ENCODE data around the gene STPG3.
A peak's percentile ranks its signal among the peaks of the same experiment; 100 is the strongest.

The STPG3 gene

DNA sequence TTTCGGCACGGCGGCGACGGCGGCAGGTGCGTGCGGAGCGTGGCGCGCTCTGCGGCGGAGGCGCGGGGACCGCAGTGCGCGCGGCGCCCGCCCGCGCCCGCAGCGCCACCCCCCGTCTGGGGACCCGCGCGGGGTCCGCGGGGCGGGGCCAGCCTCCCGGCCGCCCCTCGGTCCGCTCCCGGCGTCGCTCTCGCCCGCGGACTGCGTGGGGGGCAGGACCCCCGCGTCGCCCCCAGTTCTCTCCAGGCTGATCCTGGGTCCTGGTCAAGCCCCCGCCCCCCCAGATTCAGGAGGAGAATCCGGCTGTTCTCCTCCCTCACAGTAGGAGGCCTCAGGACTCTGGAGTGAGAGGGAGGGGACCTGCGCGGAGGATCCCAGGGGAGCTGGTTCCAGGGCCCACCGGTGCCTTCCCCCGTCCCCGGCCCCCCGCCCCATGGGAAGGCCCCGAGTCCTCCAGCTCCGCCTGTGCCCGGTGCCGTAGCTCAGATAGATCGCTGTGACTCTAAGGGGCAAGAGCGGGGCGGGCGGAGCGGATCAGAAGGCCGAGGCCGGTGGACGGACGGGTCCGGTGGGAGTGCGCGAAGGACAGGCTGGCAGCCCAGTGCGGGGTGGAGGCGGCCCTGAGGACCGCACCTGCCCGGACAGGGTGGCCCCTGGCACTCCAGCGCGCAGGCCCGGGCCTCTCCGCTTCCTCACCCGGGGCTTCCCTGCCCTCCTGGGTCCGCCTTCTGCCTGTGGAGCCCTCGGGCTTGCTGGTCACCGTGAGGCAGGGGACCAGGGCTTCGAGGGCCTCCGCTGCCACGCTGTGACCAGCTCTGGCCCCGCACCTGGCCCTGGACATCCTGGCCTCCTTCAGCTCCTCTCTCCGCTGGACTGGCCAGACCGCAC lies 28.7 kb upstream of the STPG3 start, which contains the start of gene RNF208:
TSS of gene RNF208 (minus strand) at position 51 of the 888 bp plus-strand sequence. CDS start 1,028 bp downstream, outside the sequence.
- no peak for DNase-seq

DNA sequence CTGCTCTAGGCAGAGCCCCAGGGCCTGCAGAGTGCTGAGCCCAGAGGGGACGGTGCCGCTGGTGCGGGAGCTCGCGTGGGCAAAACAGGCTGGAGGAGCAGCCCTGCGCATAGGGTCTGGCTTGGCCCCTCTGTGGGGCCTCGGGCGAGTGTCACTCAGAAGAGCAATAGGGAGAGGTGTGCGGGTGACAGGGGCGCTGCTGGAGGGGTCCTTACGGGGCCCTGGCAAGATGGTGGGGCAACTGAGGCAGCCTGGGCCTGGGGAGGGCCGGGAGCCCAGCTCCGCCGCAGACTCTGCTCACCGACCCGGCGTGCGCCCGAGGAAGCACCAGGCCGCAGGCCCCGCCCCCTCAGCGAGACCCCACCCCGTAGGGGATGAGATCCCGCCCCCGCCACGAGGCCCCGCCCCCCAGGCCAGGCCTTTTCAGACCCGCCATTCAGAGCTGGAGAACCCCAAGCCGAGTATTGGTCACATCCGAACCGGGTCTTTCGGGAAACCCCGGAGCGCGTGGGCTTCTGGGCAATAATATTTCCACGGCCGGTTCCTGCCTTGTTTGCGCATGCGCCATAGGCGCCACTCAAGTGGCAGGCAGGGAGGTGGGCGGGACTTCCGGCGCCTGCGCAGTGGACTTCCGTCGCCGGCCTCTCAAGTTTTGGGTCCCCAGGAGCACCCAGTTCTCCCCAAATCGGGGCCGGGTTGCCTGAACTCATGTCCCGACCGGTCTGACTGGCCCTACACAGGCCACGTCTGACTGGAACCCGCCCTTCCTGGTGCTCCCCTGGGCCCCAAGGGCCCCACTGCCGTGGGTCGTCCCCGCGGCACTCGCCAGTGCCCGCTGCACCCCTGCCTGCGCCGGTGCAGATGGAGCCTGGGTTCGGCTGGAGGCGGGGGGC lies 27.8 kb upstream of the STPG3 start:
- peak; percentile 99 for DNase-seq

DNA sequence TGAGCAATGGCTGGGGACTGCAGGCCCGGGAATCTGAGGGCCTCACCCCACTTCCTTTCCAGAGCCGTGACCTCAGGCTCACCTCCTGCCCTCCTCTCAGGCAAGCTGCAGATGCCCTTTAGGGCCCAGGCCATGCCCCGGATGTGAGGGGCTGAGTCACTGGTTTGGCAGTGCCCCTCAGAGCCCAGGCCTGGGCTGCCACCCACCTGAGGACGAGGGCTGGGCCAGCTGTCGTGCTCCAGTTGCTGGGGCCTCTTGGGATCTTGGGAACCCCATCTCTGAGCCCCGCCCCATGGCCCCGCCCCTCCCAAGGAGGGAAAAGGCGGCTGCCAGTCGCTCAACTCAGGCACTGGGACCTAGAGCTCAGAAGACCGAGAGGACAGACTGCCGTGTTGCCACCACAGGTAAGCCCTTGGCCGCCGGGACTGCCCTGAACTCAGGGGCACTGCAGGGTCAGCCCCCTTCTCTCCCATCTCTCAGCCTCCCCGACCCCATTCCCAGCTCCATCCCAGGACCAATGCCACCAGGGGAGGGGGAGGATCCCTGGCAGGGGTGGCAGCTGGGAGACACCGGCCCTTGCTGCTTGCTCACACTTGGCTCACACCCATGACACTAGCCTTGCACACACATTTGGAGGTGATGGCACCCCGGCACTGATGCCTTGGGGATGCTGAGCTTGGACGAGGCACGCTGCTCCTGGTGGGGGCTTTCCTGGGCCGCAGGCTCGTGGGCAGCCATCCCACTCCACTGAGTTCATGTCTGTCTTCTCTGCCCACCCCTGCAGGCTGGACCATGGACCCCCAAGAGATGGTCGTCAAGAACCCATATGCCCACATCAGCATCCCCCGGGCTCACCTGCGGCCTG lies 26.0 kb upstream of the STPG3 start, which contains the start of gene CYSRT1:
TSS of gene CYSRT1 (plus strand) at position 345 of the 865 bp plus-strand sequence. CDS start at position 793, 448 bp downstream.
- no peak for DNase-seq

DNA sequence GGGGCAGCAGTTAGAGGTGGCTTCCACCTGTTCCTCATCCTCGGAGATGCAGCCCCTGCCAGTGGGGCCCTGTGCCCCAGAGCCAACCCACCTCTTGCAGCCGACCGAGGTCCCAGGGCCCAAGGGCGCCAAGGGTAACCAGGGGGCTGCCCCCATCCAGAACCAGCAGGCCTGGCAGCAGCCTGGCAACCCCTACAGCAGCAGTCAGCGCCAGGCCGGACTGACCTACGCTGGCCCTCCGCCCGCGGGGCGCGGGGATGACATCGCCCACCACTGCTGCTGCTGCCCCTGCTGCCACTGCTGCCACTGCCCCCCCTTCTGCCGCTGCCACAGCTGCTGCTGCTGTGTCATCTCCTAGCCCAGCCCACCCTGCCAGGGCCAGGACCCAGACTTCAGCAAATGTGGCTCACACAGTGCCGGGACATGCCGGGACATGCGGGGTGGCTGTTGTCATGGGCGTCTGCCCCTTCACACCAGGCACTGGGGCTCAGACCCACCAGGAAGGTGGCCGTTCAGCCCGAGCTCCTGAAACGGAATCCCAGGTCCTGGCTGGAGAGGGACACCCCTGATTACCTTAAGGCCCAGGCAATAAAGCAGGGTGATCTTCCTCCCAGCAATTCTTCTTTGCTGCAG lies 25.3 kb upstream of the STPG3 start:
- no peak for DNase-seq

DNA sequence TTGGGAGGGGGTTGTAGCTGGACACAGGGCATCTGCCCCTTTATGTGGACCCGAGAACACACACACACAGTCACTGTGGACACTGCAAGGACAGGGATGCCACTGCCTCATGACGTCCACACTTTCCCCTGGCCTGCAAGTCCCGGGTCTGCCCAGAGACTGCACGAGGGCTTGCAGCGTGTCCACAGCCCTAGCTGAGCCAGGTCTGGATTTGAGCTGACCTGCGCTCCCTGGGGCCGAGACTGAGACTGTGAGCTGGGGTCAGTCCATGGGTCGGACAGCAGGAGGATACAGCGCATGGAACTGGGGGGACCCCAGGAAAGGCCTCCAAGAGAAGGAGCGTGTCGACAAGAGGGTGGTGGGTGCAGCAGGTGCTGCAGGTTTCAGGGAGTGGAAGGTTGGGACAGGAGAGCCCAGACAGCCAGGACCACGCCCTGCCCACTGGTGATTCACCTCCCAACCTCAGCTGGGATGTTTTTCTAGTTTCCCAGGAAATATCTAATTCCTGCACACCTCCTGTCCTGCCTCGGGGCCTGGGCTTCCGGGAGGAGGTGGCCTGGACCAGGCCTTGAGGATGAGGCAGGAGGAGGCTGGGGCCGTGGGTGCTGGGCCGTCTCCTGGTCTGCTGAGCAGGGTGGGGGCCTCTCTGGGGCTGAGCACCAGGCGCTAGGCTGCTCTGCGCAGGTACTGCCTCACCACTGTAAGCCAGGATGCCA lies 24.6 kb upstream of the STPG3 start:
- DNase-seq, result no peak

DNA sequence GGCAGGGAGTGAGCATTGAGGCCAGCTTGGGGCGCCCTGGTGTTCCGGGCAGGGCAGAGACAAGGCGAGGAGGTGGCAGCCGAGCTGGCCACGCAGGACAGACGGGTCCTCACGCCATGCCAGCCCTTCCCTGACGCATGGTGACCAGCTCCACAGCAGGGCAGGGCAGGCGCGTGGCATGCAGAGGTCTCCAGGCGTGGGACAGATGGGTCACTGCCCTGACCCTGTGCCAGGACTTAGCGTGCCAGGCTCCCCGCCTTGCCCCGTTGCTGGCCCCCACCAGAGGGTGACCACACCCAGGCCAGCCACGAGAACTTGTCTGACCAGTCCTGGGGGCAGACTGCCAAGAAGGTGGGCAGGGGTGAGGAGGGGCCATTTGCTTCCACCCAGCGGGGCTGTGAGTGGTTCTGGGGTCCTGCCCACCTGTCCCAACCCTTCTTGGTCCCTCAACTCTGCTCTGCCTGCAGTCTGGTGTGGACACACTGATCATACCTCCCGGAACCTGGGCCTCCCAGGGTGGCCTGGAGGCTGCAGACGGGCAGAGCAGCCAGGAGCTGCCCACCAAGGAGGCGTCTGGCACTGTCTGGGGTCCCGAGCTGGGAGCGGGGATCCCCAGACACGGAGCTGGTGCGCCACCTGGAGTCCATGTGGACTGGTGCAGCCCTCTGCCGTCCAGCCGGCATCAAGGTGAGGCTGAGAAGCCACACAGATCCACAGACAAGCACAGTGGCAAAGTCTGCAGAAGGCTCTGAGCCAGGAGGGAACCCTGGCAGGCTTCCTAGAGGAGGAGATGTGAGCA lies 23.8 kb upstream of the STPG3 start, which contains the start of gene RNF224:
TSS of gene RNF224 (plus strand) at position 449 of the 799 bp plus-strand sequence. CDS start 834 bp downstream, outside the sequence.
- peak; percentile 82 for DNase-seq

DNA sequence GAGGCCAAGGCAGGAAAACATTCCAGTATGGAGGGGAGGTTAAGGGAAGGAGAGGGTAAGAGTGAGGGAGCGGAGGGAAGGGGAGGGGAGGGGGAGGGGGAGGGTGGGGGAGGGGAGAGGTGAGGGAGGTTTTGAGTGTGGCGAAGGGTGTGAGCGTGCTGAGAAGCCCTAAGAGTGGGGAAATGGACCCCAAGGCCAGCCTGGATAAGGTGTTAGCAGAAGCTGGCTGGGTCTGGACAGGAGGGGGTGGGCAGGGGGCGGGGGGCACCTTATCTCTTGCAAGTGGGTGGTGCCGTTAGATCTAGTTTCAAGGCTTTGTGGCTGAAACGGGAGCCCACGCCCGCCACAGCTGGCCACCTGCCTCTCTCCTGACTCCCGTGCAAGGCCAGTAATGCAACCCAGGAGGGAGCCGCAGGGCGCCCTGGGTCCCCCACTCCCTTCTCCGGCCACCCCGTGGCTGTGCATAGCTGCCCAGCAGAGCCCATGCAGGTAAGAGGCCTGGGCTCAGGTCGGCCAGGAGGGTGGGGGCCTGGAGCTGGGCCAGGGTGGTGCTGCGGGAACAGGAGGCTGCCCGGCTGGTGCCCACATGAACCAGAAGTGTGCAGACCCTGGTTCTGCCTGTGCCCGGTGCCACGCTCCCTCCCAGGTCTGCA lies 23.1 kb upstream of the STPG3 start:
- DNase-seq, result no peak

DNA sequence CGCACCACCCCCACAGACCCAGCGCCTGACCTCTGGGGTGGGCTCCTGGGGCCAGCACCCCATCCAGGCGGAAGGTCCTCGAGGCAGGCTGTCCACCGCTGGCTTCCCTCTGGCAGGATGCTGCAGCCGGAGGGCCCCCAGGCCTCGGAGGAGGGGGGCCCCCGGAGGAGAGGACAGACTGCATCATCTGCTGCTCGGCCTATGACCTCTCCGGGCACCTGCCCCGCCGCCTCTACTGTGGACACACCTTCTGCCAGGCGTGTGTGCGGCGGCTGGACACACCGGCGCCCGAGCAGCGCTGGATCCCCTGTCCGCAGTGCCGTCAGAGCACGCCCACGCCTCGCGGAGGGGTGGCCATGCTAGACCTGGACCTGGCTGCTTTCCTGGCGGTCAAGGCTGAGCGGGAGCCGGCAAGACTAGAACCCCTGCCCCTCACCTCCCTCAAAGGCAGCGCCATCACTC lies 22.5 kb upstream of the STPG3 start:
- DNase-seq, result no peak

DNA sequence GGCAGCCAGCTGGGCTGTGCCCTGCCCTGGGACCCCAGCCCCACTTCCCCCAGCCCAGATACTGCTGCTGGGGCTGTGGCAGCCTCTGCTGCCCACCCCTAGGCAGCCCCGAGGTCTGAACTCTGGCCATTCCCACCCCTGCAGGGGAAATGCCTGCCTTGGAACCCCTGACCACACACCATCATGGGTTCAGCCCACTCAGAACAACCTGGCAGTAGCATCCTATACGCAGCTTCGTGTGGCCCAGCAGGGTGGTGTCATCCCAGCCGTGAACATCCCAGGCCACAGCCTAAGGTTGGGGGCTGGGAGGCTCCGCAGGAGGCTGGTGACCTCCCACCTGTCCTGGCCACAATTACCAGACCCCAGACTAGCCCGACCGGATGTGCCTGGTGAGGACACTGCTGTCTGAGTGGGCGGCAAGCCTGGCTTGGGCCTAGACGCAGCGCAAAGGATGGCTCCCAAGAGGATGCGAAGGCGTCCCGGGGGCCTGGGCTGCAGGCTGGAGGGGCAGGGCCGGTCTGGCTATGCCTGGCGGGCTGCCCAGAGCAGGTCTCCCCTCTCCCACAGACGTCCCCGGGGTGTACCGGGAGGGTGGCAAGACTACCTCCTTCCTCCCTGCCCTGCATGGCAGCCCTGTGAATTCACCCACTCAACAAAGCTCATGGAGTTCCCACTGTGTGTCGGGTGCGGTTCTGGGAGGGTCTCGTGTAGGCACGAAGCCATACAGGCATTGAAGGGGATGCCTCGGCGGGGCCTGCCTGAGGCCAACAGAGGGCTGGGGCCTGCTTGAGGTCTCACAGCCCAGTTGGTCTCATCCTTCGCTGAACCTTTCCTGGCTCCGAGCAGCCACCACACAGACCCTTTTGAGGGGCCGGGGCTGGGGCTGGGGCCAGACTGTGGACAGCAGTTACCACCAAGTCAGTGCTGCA lies 21.9 kb upstream of the STPG3 start:
- DNase-seq, result no peak

DNA sequence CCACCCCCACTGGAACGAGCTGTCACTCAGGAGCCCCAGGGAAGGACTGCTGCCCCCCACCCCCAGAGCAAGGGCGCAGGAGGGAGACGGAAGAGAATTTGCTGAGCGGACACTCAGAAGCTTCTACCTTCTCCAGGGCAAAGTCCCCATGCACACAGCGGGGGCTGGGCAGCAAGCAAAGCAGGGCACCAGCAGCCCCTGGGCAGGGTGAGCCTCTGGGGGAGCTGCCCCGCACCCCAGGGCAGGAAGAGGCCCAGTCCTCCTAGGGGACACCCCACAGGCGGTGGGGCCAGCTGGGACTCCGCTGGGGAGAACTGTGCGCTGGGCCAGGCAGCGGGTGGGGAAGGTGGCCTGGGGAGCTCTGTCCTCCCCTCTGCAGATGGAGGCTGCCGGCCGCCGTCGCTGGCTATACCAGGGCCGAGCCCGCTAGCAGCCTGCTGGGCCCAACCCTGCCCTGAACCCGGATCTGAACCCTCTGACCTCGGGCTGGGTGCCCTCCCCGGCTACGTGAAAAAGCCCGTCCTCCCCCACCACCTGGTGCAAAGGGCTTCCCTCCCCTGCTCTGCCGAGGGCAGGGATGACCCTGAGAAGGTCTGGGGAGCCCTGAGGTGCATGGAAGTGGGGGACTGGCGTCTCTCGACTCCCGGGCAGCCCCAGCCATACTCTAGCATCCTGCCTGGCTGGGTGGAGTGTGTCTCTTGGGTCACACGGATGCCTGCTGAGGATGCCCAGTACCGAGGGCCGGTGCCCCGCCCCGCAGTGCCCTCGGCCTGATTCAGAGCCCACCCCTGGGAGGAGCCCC lies 21.0 kb upstream of the STPG3 start:
- DNase-seq, result no peak

DNA sequence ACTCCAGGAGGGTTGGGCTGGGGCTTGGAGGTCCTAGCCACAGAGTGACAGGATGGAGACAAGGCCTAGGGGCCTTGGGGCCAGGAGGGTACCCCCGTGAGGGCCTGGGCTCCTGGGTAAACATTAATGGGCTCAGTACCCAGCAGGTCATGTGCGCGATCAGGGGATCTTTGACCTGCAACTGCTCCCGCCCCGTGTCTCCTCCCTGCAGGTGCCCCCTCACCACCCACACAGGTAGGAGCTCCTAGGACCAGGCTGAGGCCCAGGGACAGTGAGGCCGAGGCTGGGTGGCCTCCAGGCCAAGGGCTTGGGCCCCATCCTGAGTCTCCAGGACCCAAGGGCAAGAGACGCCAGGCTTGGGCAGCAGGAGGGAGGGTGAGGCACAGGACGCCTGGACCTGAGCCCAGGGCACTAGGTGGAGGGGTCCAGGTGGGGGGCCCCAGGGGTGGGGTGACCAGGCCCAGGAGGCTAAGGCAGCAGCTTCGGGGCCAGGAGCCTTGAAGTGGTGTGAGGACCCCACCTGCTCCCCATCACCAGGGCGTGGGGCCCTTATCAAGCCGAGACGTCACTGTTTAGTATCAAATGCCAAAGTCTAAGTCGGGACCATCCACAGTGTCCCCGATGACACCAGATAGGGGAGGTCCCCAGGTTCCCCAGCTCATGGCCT lies 20.2 kb upstream of the STPG3 start, which contains the start of gene SLC34A3:
TSS of gene SLC34A3 (plus strand) at position 197 of the 667 bp plus-strand sequence. CDS start 802 bp downstream, outside the sequence.
- no peak for DNase-seq

DNA sequence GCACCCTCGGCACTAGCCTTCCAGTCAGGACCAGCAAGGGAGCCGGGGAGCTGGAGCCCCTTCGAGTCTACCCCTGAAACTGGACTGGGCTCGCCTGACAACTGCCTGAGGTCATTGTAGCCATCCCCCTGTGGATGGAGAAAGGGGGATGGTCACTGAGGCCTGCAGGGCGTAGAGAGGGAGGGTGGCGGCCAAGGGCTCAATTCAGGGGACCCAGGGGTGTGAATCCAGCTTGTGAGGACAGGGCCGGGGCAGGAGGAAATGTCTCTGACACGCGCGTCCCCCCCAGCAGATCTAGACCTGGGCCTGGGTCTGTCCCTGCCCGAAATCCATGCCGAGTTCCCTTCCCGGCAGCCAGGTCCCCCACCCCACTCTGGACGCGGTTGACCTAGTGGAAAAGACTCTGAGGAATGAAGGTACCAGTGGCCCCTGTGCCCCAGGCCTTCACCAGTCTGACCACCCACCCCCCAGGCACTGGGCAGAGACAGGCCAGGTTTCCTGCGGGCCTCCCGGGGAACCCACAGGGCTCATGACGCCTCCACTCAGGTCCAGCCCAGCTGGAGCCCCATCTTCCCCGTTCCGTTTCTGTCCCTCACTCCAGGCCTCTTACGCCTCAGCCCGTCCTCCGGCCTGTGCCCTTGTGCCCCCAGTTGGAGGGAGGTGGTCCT lies 19.6 kb upstream of the STPG3 start:
- no peak for DNase-seq

DNA sequence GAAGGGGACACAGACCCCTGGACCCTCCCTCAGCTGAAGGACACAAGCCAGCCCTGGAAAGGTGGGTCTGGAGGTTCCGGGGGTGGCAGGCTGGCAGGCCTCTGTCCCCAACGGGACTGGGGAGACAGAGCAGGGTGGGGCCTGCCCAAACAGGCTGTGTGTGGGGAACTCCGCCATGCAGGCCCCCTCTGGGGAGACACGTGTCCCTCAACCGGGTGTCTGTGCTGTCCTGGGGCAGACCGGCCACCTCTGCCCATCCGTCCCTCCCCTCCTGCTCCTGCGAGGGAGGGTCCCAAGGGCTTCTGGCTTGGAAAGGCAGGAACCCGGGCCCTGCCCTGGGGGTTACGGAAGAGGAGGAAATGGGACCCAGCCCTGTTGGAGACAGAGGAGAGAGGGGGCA lies 19.0 kb upstream of the STPG3 start:
- no peak for DNase-seq

DNA sequence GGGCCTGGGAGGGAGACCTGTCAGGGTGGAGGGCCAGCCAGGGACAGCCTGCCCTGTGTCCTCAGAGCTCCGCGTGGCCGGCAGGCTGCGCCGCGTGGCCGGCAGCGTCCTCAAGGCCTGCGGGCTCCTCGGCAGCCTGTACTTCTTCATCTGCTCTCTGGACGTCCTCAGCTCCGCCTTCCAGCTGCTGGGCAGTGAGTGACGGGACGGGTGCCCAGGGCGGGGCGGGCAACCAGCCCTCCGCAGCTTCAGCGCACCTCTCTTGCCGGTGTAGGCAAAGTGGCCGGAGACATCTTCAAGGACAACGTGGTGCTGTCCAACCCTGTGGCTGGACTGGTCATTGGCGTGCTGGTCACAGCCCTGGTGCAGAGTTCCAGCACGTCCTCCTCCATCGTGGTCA lies 18.6 kb upstream of the STPG3 start:
- DNase-seq, result no peak

DNA sequence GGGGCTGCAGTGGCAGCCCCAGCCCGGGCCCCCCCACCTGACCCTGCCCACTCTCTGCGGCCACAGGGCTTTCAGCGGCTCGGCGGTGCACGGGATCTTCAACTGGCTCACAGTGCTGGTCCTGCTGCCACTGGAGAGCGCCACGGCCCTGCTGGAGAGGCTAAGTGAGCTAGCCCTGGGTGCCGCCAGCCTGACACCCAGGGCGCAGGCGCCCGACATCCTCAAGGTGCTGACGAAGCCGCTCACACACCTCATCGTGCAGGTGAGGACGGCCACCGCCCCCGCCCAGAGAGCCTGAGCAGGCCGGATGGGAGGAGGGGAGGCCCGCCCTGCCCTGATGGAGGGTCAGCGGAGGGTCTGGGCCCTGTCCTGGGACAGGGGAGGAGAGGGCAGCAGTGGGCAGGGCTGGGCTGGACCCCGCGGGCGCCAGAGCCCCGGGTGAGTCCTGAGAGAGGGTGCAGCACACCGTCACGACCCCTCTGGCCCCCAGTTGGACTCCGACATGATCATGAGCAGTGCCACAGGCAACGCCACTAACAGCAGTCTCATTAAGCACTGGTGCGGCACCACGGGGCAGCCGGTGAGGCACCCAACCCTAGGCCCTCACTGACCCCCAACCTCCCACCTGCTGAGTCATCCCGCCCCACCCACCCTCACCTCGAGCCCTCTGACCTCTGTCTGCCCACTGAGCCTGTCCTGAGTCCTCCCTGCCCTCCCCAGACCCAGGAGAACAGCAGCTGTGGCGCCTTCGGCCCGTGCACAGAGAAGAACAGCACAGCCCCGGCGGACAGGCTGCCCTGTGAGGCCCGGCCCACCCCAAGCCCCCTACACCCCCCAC lies 17.7 kb upstream of the STPG3 start:
- no peak for DNase-seq

Data from stimulated activated CD4-positive, alpha-beta T cell treated with anti-CD3 and anti-CD28 coated beads, Interleukin-4, amount 100 ng/mL, for 24 hours (primary cell).